GM13977 (cell line): Measurements from ENCODE around the gene RNF123.

Experiments
- DNase-seq: peaks from one replicate; pipeline ENCODE4 v3.0.0; 2012; ENCODE audit warnings: low spot score
- CTCF ChIP-seq: IDR thresholded peaks from 2 replicates; pipeline ENCODE4 v1.5.1; 2012; ENCODE audit warnings: mild to moderate bottlenecking, control low read depth; ENCODE audit not compliant: insufficient read depth; ENCODE audit errors: extremely low read depth, missing control alignments
- in situ Hi-C: fragments of 300-500 bp; cut with MboI; formaldehyde crosslinking; loops from one replicate; pipeline ENCODE4 v1.12.0; 2022; ENCODE audit warnings: low sequenced_read_pairs, low pct_unique_long_range_greater_than_20kb, mixed read lengths, inconsistent platforms; ENCODE audit not compliant: unreplicated experiment

The RNF123 gene

GRCh38 chr3:49769286-49769915 is 80.0 kb downstream of the RNF123 start:
- in situ Hi-C loops, result no loop called here
- TF ChIP-seq CTCF, result no peak
- DNase-seq, result no peak

- in situ Hi-C loops, result no loop called here
- no peak for TF ChIP-seq CTCF
- no peak for DNase-seq
Observed at GRCh38 chr3:49769926-49770325, 80.6 kb downstream of the RNF123 start.
